Measurements from ENCODE around the gene SRA1.

SRA1 gene

DNA sequence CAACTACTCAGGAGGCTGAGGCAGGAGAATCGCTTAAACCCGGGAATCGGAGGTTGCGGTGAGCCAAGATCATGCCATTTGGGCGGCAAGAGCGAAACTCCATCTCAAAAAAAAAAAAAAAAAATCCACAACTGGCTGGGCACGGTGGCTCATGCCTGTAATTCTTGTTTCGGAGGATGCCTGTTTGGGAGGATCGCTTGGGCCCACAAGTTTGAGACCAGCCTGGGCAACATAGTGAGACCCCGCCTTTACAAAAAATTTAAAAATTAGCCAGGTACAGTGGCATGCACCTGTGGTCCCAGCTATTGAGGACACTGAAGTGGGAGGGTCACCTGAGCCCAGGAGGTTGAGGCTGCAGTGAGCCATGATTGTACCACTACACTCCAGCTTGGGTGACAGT is 11.7 kb downstream of the SRA1 start:
- POLR2A ChIA-PET, result interaction anchor here (0.9 kb wide), 1 partner anchor 146 kb away, joined by 5 read pairs; the partner anchor contains the start of genes HARS1 and HARS2
- CTCF ChIA-PET, result interaction anchor here (1.2 kb wide), 1 partner anchor 89 kb away, joined by 3 read pairs; no protein-coding TSS in a partner anchor
- DNase-seq (ENCODE audit: extremely low spot score), result no peak
- TF ChIP-seq, protein P1, sequence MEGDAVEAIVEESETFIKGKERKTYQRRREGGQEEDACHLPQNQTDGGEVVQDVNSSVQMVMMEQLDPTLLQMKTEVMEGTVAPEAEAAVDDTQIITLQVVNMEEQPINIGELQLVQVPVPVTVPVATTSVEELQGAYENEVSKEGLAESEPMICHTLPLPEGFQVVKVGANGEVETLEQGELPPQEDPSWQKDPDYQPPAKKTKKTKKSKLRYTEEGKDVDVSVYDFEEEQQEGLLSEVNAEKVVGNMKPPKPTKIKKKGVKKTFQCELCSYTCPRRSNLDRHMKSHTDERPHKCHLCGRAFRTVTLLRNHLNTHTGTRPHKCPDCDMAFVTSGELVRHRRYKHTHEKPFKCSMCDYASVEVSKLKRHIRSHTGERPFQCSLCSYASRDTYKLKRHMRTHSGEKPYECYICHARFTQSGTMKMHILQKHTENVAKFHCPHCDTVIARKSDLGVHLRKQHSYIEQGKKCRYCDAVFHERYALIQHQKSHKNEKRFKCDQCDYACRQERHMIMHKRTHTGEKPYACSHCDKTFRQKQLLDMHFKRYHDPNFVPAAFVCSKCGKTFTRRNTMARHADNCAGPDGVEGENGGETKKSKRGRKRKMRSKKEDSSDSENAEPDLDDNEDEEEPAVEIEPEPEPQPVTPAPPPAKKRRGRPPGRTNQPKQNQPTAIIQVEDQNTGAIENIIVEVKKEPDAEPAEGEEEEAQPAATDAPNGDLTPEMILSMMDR (IDR thresholded peaks at IDR 0.05; ENCODE audit: control extremely low read depth, extremely low read depth, low read depth, missing control alignments), result no peak

DNA sequence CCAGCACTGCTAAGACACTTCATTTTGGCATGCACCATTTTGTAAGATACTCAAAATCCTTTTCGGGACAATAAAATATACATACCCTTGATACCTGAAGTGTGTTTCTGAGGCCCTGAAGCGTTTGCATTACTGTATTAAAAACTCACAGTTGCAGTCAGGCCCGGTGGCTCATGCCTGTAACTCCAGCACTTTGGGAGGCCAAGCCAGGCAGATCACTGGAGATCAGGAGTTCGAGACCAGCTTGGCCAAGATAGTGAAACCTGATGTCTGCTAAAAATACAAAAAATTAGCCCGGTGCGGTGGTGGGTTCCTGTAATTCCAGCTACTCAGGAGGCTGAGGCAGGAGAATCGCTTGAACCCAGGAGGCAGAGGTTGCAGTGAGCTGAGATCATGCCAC is 12.3 kb downstream of the SRA1 start:
- POLR2A ChIA-PET, result no interaction called here
- DNase-seq (ENCODE audit: extremely low spot score), result no peak
- CTCF ChIA-PET, result no interaction called here
- TF ChIP-seq, protein P1 (IDR thresholded peaks at IDR 0.05; ENCODE audit: control extremely low read depth, extremely low read depth, low read depth, missing control alignments), result no peak

DNA sequence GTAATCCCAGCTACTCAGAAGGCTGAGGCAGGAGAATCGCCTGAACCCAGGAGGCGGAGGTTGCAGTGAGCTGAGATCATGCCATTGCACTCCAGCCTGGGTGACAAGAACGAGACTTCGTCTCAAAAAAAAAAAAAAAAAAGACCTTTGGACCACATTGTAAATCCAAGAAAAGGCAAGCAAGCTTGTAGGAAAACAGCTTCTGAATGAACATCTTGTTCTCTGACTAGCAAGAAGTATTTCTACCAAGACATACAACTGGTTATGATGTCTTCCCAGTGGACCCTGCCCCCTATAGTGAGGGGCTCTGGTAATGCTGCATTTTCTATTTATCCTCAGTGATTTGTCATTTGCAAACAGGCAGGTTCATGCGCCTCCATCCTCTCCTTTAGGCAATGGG is 14.3 kb downstream of the SRA1 start:
- ChIA-PET POLR2A (interaction anchor here (0.6 kb wide), 1 partner anchor 17 kb away, joined by 4 read pairs; no protein-coding TSS in a partner anchor), CTCF (no interaction called here)
- TF ChIP-seq, protein P1 (IDR thresholded peaks at IDR 0.05; ENCODE audit: control extremely low read depth, extremely low read depth, low read depth, missing control alignments), result no peak
- DNase-seq (ENCODE audit: extremely low spot score), result no peak

DNA sequence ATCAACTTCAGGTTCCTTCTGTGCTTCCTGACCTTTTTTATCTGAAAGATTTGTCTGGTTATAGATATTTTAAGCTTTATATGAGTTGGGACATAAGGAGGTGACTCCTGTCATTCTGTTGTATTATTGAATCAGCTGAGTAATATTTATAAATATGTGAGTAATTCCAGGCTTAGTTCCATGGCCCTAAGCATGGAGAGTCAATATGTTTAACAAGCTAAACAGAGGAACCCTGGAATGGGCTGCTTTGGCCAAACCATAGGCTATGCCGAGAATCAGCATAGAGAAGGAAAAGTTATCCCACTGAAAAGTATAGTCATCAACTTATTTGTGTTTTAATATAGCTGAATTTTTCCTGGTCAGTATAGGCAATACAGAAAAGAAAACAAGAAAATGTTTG is 17.0 kb downstream of the SRA1 start:
- CTCF ChIA-PET, result interaction anchor here (1.0 to 1.6 kb wide), 6 partner anchors 8 to 63 kb away, joined by 3 to 6 read pairs (median 3); no protein-coding TSS in a partner anchor
- no peak for DNase-seq (ENCODE audit: extremely low spot score)
- TF ChIP-seq, protein P1 (IDR thresholded peaks at IDR 0.05; ENCODE audit: control extremely low read depth, extremely low read depth, low read depth, missing control alignments), result no peak
- POLR2A ChIA-PET, result no interaction called here

DNA sequence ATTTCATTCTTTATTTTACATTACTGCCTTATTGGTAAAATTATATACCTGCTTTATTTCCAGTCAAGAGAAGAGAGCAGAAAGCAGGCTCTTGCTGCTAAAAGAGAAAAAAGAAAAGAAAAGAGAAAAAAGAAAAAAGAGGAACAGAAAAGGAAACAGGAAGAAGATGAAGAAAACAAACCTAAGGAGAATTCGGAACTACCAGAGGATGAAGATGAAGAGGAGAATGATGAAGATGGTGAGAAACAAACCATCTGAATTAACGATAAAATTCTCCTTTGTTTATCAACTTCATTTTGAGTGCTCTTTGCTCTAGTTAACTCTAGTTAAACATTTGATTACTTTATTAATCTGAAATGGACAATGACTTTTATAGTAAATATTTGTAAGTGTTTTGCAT is 33.3 kb downstream of the SRA1 start:
- DNase-seq (ENCODE audit: extremely low spot score), result no peak
- CTCF ChIA-PET, result no interaction called here
- TF ChIP-seq, protein P1 (IDR thresholded peaks at IDR 0.05; ENCODE audit: control extremely low read depth, extremely low read depth, low read depth, missing control alignments), result no peak
- POLR2A ChIA-PET, result no interaction called here

DNA sequence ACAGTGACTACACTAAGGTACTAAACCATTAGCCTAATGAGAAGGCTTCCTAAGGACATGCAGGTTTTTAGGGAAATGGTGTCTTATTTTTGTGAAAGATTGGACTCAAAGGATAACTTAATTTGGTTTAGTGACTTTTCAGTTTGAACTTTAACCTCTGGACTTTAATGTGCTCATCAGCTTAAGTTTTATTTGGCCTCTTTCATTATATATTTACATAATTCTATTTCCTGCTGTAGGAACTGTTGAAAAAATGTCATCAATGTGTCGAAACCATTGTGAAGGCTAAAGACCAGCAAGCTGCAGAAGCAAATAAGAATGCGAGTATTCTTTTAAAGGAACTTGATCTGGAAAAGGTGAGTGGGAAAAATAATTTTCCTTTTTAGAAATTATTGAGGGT is 44.1 kb downstream of the SRA1 start:
- CTCF ChIA-PET, result no interaction called here
- DNase-seq (ENCODE audit: extremely low spot score), result no peak
- POLR2A ChIA-PET, result no interaction called here
- TF ChIP-seq, protein P1 (IDR thresholded peaks at IDR 0.05; ENCODE audit: control extremely low read depth, extremely low read depth, low read depth, missing control alignments), result no peak

DNA sequence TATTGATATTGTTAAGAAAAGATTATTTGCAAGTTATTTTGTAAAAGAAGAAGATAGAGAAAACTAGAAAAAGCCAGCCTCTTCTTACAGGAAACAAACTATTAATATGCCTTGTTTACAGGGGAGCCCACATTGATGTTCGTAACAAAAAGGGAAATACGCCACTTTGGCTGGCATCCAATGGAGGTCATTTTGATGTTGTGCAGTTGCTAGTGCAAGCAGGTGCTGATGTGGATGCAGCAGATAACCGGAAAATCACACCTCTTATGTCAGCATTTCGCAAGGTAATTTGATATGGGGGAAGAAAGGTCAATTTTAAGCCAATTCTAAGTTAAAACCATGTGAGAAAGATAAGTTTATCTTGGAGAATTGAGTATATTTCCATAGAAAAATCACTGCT is 47.4 kb downstream of the SRA1 start:
- CTCF ChIA-PET, result interaction anchor here (1.0 to 1.7 kb wide), 2 partner anchors 17 to 21 kb away, joined by 3 to 5 read pairs; no protein-coding TSS in a partner anchor
- POLR2A ChIA-PET, result no interaction called here
- no peak for DNase-seq (ENCODE audit: extremely low spot score)
- TF ChIP-seq, protein P1 (IDR thresholded peaks at IDR 0.05; ENCODE audit: control extremely low read depth, extremely low read depth, low read depth, missing control alignments), result no peak
